Stromal cell of bone marrow (primary cell): ENCODE data around the gene TRAFD1.

Experiments
- DNase-seq: peaks from one replicate; pipeline ENCODE4 v3.0.0-alpha.2; 2012; ENCODE audit warnings: low read depth

Gene TRAFD1

GRCh38 chr12:112160611-112161010 is 35.3 kb downstream of the TRAFD1 start:
- no peak for DNase-seq

- no peak for DNase-seq
Observed at GRCh38 chr12:112161711-112162110, 36.4 kb downstream of the TRAFD1 start.

GRCh38 chr12:112162241-112162790 is 37.0 kb downstream of the TRAFD1 start:
- no peak for DNase-seq

GRCh38 chr12:112163056-112163455 is 37.7 kb downstream of the TRAFD1 start:
- DNase-seq: no peak

GRCh38 chr12:112163471-112163991 is 38.2 kb downstream of the TRAFD1 start:
- no peak for DNase-seq

- DNase-seq: no peak
Observed at GRCh38 chr12:112164011-112164660, 38.8 kb downstream of the TRAFD1 start.

GRCh38 chr12:112165624-112166023 is 40.3 kb downstream of the TRAFD1 start:
- no peak for DNase-seq

- DNase-seq: no peak
Observed at GRCh38 chr12:112166051-112167015, 41.0 kb downstream of the TRAFD1 start.

- no peak for DNase-seq
Observed at GRCh38 chr12:112167031-112167461, 41.7 kb downstream of the TRAFD1 start.

- no peak for DNase-seq
Observed at GRCh38 chr12:112167718-112168525, 42.6 kb downstream of the TRAFD1 start.

GRCh38 chr12:112168561-112168971 is 43.2 kb downstream of the TRAFD1 start:
- no peak for DNase-seq

- no peak for DNase-seq
Observed at GRCh38 chr12:112169161-112169872, 44.0 kb downstream of the TRAFD1 start.

- DNase-seq: no peak
Observed at GRCh38 chr12:112169966-112170365, 44.6 kb downstream of the TRAFD1 start.

GRCh38 chr12:112170376-112170775 is 45.0 kb downstream of the TRAFD1 start:
- DNase-seq: no peak

- no peak for DNase-seq
Observed at GRCh38 chr12:112170971-112171596, 45.7 kb downstream of the TRAFD1 start.

- no peak for DNase-seq
Observed at GRCh38 chr12:112172556-112173324, 47.4 kb downstream of the TRAFD1 start.

GRCh38 chr12:112175361-112176155 is 50.2 kb downstream of the TRAFD1 start:
- no peak for DNase-seq

GRCh38 chr12:112176321-112177010 is 51.1 kb downstream of the TRAFD1 start:
- DNase-seq: no peak
